Kidney glomerular epithelial cell (primary cell): Measurements from ENCODE around the gene CDH5.
"Not testable (repeated sequence)": the region's sequence is repeated elsewhere in the genome, so short reads cannot be mapped to it uniquely, and the experiment has no call there.

Experiments
- DNase-seq: peaks from one replicate; lab custom pipeline; 2025; lab: John Stamatoyannopoulos, UW

The CDH5 gene

GRCh38 chr16:66437391-66437945 lies 71.0 kb downstream of the CDH5 start:
- DNase-seq = no peak

GRCh38 chr16:66438536-66438935 lies 72.0 kb downstream of the CDH5 start:
- DNase-seq = no peak

GRCh38 chr16:66439051-66439730 lies 72.7 kb downstream of the CDH5 start:
- DNase-seq = no peak

- no peak for DNase-seq
Observed at GRCh38 chr16:66440271-66440802, 73.8 kb downstream of the CDH5 start.

- DNase-seq = no peak
Observed at GRCh38 chr16:66440970-66441369, 74.5 kb downstream of the CDH5 start.

GRCh38 chr16:66441586-66442375 lies 75.3 kb downstream of the CDH5 start:
- DNase-seq = no peak

GRCh38 chr16:66442502-66443268 lies 76.2 kb downstream of the CDH5 start:
- no peak for DNase-seq

- DNase-seq = no peak
Observed at GRCh38 chr16:66443269-66443652, 76.8 kb downstream of the CDH5 start.

GRCh38 chr16:66444049-66444481 lies 77.6 kb downstream of the CDH5 start:
- no peak for DNase-seq

- DNase-seq = no peak
Observed at GRCh38 chr16:66446737-66447136, 80.2 kb downstream of the CDH5 start.

- no peak for DNase-seq
Observed at GRCh38 chr16:66447491-66447890, 81.0 kb downstream of the CDH5 start.

GRCh38 chr16:66451548-66451947 lies 85.1 kb downstream of the CDH5 start:
- no peak for DNase-seq

- DNase-seq = not testable (repeated sequence)
Observed at GRCh38 chr16:66453230-66453629, 86.7 kb downstream of the CDH5 start.
